Heart right ventricle (tissue), 16 donors: ENCODE measurements around the gene SF3A2. TPM values are rescaled to one million over a fixed set of nuclear protein-coding genes. Genes with fewer than 3 reads are reported as not detected.
A peak's percentile ranks its signal among the peaks of the same experiment; 100 is the strongest.

Experiments
- ATAC-seq, 8 donors: fragments of 200-7000 bp; cut with Tn5 transposase; one replicate each; pipeline ENCODE4 v1.9.1; 2020; ENCODE audit warnings: mild to moderate bottlenecking in 8 of 8, moderate library complexity in 8 of 8, moderate number of reproducible peaks in 1 of 8
- DNase-seq, 2 donors: peaks; one replicate each; pipeline ENCODE4 v3.0.0-alpha.2; 2020
- H3K27ac ChIP-seq, 10 donors: fragments of 200-600 bp; sonication (generic) in 2 of 10; one replicate each; pipeline versions ENCODE4 v1.5.0 to v1.8.0; 2020 to 2022; ENCODE audit warnings: mild to moderate bottlenecking in 3 of 10
- H3K27me3 ChIP-seq, 7 donors: fragments of 200-600 bp; one replicate each; pipeline ENCODE4 v1.8.0; 2021 to 2022; ENCODE audit warnings: mild to moderate bottlenecking in 2 of 7
- H3K36me3 ChIP-seq, 9 donors: fragments of 200-600 bp; sonication (generic) in 1 of 9; one replicate each; pipeline versions ENCODE4 v1.5.0 to v1.8.0; 2020 to 2022; ENCODE audit warnings: mild to moderate bottlenecking in 2 of 9
- H3K4me1 ChIP-seq, 9 donors: fragments of 200-600 bp; sonication (generic) in 1 of 9; one replicate each; pipeline versions ENCODE4 v1.5.0 to v1.8.0; 2020 to 2022; ENCODE audit warnings: mild to moderate bottlenecking in 4 of 9
- H3K4me3 ChIP-seq, 10 donors: fragments of 200-600 bp; sonication (generic) in 2 of 10; one replicate each; pipeline versions ENCODE4 v1.5.0 to v1.8.0; 2020 to 2022; ENCODE audit warnings: mild to moderate bottlenecking in 7 of 10, moderate library complexity in 2 of 10
- H3K9me3 ChIP-seq, 11 donors: fragments of 200-600 bp in 10 of 11; sonication (generic) in 2 of 11; one replicate each; pipeline versions ENCODE4 v1.5.0 to v1.8.0; 2013 to 2022; ENCODE audit warnings: mild to moderate bottlenecking in 2 of 11, control low read depth in 1 of 11, moderate library complexity in 1 of 11
- WGBS, 2 donors: extraction: QIAGEN DNeasy Blood & Tissue Kit; methylation state at CpG; one replicate each; pipeline ENCODE4 v1.1.7; 2013; ENCODE audit warnings: inconsistent platforms in 1 of 2; 5-methylcytosine and 5-hydroxymethylcytosine counted together
- intact Hi-C, 10 donors: fragments of 100-400 bp; cut with DNase I; formaldehyde crosslinking; loops; one replicate each; pipeline versions ENCODE4 v1.11.1 to v1.14.2; 2022
- polyA plus RNA-seq, 2 donors: library from polyadenylated mRNA; stranded (reverse); fragments of 200-250 nt; gene quantifications; one replicate each; pipeline ENCODE4 v1.2.3, GENCODE V29; 2013
- total RNA-seq, 10 donors: library from RNA; stranded (reverse); fragmentation: NEBNext Ultra II Directional in 3 of 10; extraction: Animal tissue kit (Norgen Biotek cat#: 25700) in 3 of 10; gene quantifications; one replicate each; pipeline versions ENCODE4 v1.2.1 to v1.2.4, GENCODE V29; 2021 to 2023
- TF ChIP-seq, protein P1 (sequence below), 9 donors: fragments of 200-600 bp; sonication (generic) in 2 of 9; IDR thresholded peaks; one replicate each; pipeline versions ENCODE4 v1.5.0 to v1.8.0; 2021 to 2022; ENCODE audit warnings: antibody characterized with exemption in 9 of 9, mild to moderate bottlenecking in 5 of 9, moderate library complexity in 1 of 9
- donor health status: Arrhythmogenic right ventricular cardiomyopathy.
- donor health status: ischemic (EF 13 %, LVEDD 7.1; RV severe dilation, severe dysfunction).
- donor health status: healthy with polysubstance abuse.
- donor health status: DM: no; HTN: yes; CAD: no.
- donor health status: DM: no; HTN: no; CAD: no.
- donor health status: ischemic (EF 25% LVEDD 6.9; RV normal size, moderate dysfunction).
- donor health status: ischemic (EF 25% LVEDD 5.7; RV mildly dilated, moderate dysfunction).
- donor health status: healthy.
- donor health status: DM: yes; HTN: yes; CAD: no.
- donor health status: Ischemic cardiomyopathy.
- donor health status: ischemic (EF 35%, LVEDD 5.7; RV mildly dilated, moderate dysfunction).
- donor health status: nonischemic (EF 11% LVEDD 7.7; RV severe dilation, severe dysfunction).
- donor health status: DM: yes; HTN: yes; CAD: no.
- donor health status: PGD.
- donor health status: ischemic (EF 29% LVEDD 5.4; RV normal size, mild dysfunction).
- donor health status: nonischemic (EF 23%, LVEDD 6.1; RV moderate dilation, normal function).

Gene SF3A2
- total and polyA plus RNA-seq, 12 donors, result 24.6 to 47.3 (median 30.4) TPM

DNA sequence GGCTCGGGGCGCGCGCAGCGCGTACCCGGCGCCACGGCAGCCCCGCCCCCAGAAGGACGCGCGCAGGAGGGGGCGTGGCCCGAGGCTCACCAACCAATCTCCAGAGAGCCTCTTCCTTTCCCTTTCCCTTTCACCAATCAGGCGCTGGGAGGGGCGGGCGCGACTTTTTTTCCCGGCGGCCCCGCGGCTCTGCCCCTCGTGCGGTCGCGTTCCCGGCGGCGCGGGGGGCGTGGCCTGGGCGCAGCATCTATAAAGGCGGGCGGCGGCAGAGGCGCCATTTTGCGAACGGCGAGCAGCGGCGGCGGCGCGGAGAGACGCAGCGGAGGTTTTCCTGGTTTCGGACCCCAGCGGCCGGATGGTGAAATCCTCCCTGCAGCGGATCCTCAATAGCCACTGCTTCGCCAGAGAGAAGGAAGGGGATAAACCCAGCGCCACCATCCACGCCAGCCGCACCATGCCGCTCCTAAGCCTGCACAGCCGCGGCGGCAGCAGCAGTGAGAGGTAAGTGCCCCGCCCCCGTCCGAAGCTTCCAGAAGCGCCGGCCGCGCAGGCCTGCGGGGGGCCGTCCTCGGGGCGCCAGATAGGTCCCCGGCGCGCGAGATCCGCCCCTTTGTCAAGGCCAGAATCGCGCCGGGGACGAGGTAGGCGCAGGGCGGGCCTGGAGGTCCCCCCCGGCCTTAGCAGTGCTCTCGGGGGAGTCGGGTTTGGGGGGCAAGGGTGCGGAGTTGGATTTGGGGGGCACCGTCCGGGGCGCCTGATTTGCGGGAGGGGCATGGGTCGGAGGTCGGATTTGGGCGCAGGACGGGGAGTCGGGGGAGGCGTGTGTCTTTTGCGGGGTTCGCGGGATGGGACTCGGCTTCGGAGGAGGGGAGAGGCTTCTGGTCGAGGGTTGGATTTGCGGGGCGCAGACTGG lies 32.9 kb downstream of the SF3A2 start:
- no peaks in the 10 kb centered on the region for H3K9me3 ChIP-seq
- TF ChIP-seq, protein P1, sequence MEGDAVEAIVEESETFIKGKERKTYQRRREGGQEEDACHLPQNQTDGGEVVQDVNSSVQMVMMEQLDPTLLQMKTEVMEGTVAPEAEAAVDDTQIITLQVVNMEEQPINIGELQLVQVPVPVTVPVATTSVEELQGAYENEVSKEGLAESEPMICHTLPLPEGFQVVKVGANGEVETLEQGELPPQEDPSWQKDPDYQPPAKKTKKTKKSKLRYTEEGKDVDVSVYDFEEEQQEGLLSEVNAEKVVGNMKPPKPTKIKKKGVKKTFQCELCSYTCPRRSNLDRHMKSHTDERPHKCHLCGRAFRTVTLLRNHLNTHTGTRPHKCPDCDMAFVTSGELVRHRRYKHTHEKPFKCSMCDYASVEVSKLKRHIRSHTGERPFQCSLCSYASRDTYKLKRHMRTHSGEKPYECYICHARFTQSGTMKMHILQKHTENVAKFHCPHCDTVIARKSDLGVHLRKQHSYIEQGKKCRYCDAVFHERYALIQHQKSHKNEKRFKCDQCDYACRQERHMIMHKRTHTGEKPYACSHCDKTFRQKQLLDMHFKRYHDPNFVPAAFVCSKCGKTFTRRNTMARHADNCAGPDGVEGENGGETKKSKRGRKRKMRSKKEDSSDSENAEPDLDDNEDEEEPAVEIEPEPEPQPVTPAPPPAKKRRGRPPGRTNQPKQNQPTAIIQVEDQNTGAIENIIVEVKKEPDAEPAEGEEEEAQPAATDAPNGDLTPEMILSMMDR (IDR thresholded peaks at IDR 0.05), result peak in 1 of 9 donors; percentile 17
- peaks cover 0 to 32% (median 14%) of the 10 kb centered on the region in 9 donors for H3K36me3 ChIP-seq
- H3K27ac ChIP-seq, result peak overlapping the region; percentile 94 to 100 (median 99)
- peak; percentile 99 for DNase-seq
- peak overlapping the region; percentile 89 to 100 (median 100) for H3K4me3 ChIP-seq
- H3K27me3 ChIP-seq, result no peaks in the 10 kb centered on the region
- WGBS, 2 donors, result 1% methylated on average over 97 to 103 of the region's 103 CpGs
- H3K4me1 ChIP-seq, result peaks cover 15 to 78% (median 47%) of the 10 kb centered on the region in 9 donors
- peak; percentile 86 to 93 (median 90) for ATAC-seq
- intact Hi-C loops, result loop anchor here (1.0 to 10.0 kb wide), 10 partner anchors 32 to 125 kb away; partner anchors contain the start of genes PLEKHJ1 (in 5 of the 10), SF3A2 (in 5 of the 10), AP3D1 (in 2 of the 10) and DOT1L (in 1 of the 10)

DNA sequence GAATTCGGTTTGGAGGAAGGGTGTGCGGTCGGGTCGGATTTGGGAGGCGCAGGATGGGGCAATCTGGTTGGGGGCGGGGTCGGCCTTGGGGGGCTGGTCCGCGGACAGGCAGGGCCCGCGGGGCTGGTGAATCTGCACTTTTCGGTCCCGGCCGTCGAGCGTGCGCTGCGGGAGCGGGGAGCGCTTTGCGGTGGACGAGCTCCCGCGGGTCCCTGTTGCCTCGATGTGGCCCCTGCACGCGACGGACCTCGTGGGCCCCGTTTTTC lies 33.5 kb downstream of the SF3A2 start:
- ATAC-seq, result peak in 4 of 8 donors; percentile 6 to 13 (median 10)
- H3K27me3 ChIP-seq, result no peaks in the 10 kb centered on the region
- 1% methylated on average over 30 of the region's 30 CpGs for WGBS, 2 donors

DNA sequence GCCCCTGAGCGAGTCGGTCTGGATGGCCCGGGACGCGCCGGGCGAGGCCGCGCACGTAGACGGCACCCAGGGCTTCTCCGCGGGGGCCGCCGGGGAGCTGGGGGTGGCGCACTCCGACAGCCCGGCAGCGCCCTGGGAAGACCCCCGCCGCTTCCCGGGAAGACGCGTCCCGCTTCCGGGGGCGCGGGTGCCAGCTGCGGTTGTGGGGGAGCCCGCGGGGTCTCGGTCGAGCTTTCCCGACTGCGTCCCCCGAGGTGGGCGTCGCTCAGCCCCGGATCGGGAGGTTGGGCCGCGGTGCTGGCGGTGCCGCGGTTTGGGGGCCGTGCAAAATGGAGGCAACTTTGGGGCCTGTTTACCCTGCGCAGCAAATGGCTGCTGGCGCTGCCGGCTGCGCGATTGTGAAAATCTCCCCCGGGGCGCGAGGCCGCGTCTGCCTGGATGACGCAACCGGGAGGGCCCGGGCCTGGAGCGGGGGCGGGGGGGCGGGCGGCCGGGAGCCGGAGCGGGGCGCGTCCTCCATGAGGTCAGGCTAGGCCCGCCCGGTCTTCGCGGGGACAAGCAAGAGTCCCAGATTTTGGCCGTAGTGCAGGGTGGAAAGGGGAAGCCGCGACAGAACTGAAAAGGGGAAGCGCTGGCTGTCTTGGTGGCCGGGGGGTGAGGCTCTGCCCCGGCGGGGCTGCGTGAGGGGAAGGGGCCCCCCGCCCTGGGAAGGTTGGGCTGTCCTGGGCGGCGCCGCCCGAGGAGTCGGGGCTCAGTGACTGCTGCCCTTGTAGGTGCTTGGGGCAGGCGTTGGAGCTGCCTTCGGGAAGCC lies 34.0 kb downstream of the SF3A2 start:
- 0 to 1% methylated on average over 78 to 88 of the region's 88 CpGs for WGBS, 2 donors
- ATAC-seq (peak; percentile 47 to 64 (median 52)), DNase-seq (peak; percentile 88 to 89)
- Histone ChIP-seq H3K36me3 (peaks cover 0 to 35% (median 14%) of the 10 kb centered on the region in 9 donors), H3K27me3 (no peaks in the 10 kb centered on the region), H3K9me3 (no peaks in the 10 kb centered on the region), H3K27ac (peak overlapping the region; percentile 94 to 100 (median 99)), H3K4me3 (peak overlapping the region; percentile 89 to 100 (median 100)), H3K4me1 (peaks cover 19 to 77% (median 52%) of the 10 kb centered on the region in 9 donors)
- TF ChIP-seq, protein P1 (IDR thresholded peaks at IDR 0.05), result no peak
- intact Hi-C loops, result loop anchor here in 9 of 10 donors (2.0 to 10.0 kb wide), 8 partner anchors 33 to 124 kb away; partner anchors contain the start of genes PLEKHJ1 (in 3 of the 9), SF3A2 (in 3 of the 9) and AP3D1 (in 2 of the 9)

More for the DNA sequence above, 33.5 kb downstream of the SF3A2 start:
- peak; percentile 51 to 61 for DNase-seq
- intact Hi-C loops, result loop anchor here in 9 of 10 donors (2.0 to 10.0 kb wide), 8 partner anchors 33 to 125 kb away; partner anchors contain the start of genes PLEKHJ1 (in 3 of the 9), SF3A2 (in 3 of the 9) and AP3D1 (in 2 of the 9)
- Histone ChIP-seq H3K27ac (peak overlapping the region; percentile 94 to 100 (median 99)), H3K9me3 (no peaks in the 10 kb centered on the region), H3K4me1 (peaks cover 15 to 78% (median 47%) of the 10 kb centered on the region in 9 donors), H3K4me3 (peak overlapping the region; percentile 89 to 100 (median 100)), H3K36me3 (peaks cover 0 to 32% (median 14%) of the 10 kb centered on the region in 9 donors)
- TF ChIP-seq, protein P1 (IDR thresholded peaks at IDR 0.05), result no peak
